HepG2 (cell line): Measurements from ENCODE around the gene ANP32B. TPM values are rescaled to one million over a fixed set of nuclear protein-coding genes. Genes with fewer than 3 reads are reported as not detected.
A peak's percentile ranks its signal among the peaks of the same experiment; 100 is the strongest.

Experiments used
- BRCA1 ChIP-seq: sonication (generic); formaldehyde crosslinking; IDR thresholded peaks from 2 replicates; pipeline ENCODE4 v1.4.0; 2020; ENCODE audit warnings: missing genetic modification reagents
- CCDC6 ChIP-seq: sonication (generic); formaldehyde crosslinking; IDR thresholded peaks from 2 replicates; pipeline ENCODE4 v1.8.1; 2022; ENCODE audit warnings: mild to moderate bottlenecking, missing genetic modification reagents, moderate library complexity
- FOXJ3 ChIP-seq: sonication (generic); formaldehyde crosslinking; IDR thresholded peaks from 2 replicates; pipeline ENCODE4 v1.4.0; 2020; ENCODE audit warnings: missing genetic modification reagents, mild to moderate bottlenecking, borderline replicate concordance
- LRRFIP1 ChIP-seq: sonication (generic); formaldehyde crosslinking; conservative IDR thresholded peaks from 2 replicates; pipeline ENCODE4 v1.4.0; 2020; ENCODE audit warnings: missing genetic modification reagents
- MXI1 ChIP-seq: IDR thresholded peaks from 3 replicates; pipeline ENCODE4 v1.6.1; 2012; ENCODE audit warnings: low read depth, low read length, inconsistent platforms, borderline replicate concordance
- NCOA1 ChIP-seq: sonication (generic); formaldehyde crosslinking; IDR thresholded peaks from 2 replicates; pipeline ENCODE4 v1.9.0; 2021; ENCODE audit warnings: missing genetic modification reagents
- NR3C1 ChIP-seq: sonication (generic); formaldehyde crosslinking; IDR thresholded peaks from 2 replicates; pipeline ENCODE4 v1.4.0; 2020; ENCODE audit warnings: missing genetic modification reagents
- POGZ ChIP-seq: sonication (generic); formaldehyde crosslinking; IDR thresholded peaks from 2 replicates; pipeline ENCODE4 v1.4.0; 2020; ENCODE audit warnings: mild to moderate bottlenecking, missing genetic modification reagents
- PTBP1 ChIP-seq: fragments of 200-400 bp; formaldehyde crosslinking; IDR thresholded peaks from 2 replicates; pipeline ENCODE4 v1.6.1; 2018; ENCODE audit warnings: low read length, low read depth; ENCODE audit not compliant: poor library complexity, severe bottlenecking
- RNF2 ChIP-seq: fragments of 450-650 bp; conservative IDR thresholded peaks from 2 replicates; pipeline ENCODE4 v1.6.1; 2016; ENCODE audit warnings: low read depth
- SAP130 ChIP-seq: IDR thresholded peaks from 2 replicates; pipeline ENCODE4 v1.6.1; 2016; ENCODE audit warnings: low read depth
- ZBTB38 ChIP-seq: sonication (generic); formaldehyde crosslinking; IDR thresholded peaks from 2 replicates; pipeline ENCODE4 v1.5.1; 2020; ENCODE audit warnings: mild to moderate bottlenecking, missing genetic modification reagents
- ZBTB7A ChIP-seq: sonication (generic); formaldehyde crosslinking; IDR thresholded peaks from 2 replicates; pipeline ENCODE4 v1.8.0; 2022; ENCODE audit warnings: mild to moderate bottlenecking, missing genetic modification reagents
- ZBTB8A ChIP-seq: sonication (generic); formaldehyde crosslinking; IDR thresholded peaks from 2 replicates; pipeline ENCODE4 v1.4.0; 2020; ENCODE audit warnings: mild to moderate bottlenecking, low read depth, missing genetic modification reagents, borderline replicate concordance
- ZNF230 ChIP-seq: sonication (generic); formaldehyde crosslinking; IDR thresholded peaks from 2 replicates; pipeline ENCODE4 v1.4.0; 2020; ENCODE audit warnings: mild to moderate bottlenecking, missing genetic modification reagents
- ZNF501 ChIP-seq: sonication (generic); formaldehyde crosslinking; IDR thresholded peaks from 2 replicates; pipeline ENCODE4 v1.5.1; 2020; ENCODE audit warnings: mild to moderate bottlenecking, moderate library complexity, missing genetic modification reagents
- polyA plus RNA-seq, 8 experiments: library from polyadenylated mRNA; depleted of rRNA in 3 of 8; stranded (reverse) in 7 of 8; unstranded in 1 of 8; fragments of >200 nt; fragmentation: Illumina TruSeq in 4 of 8; extraction: Trizol in 4 of 8; gene quantifications; 2 replicates each; pipeline versions ENCODE4 v1.2.1 to v1.2.3, GENCODE V29; 2011 to 2016; ENCODE audit warnings: low read depth in 4 of 8, missing spikeins in 1 of 8, mixed read lengths in 1 of 8; ENCODE audit not compliant: insufficient read depth in 1 of 8
- total RNA-seq, 5 experiments: library from RNA; depleted of rRNA; stranded (reverse); fragments of >200 nt; fragmentation: Illumina TruSeq; extraction: Trizol; gene quantifications; 2 replicates each; pipeline ENCODE4 v1.2.3, GENCODE V29; 2016; ENCODE audit warnings: low read depth in 1 of 5
- TF ChIP-seq, protein P1 (sequence below), 2 experiments: fragments of 450-650 bp in 1 of 2; sonication (generic) in 1 of 2; formaldehyde crosslinking in 1 of 2; IDR thresholded peaks; 2 replicates each; pipeline versions ENCODE4 v1.6.1 to v1.8.0; 2016 to 2022; ENCODE audit warnings: antibody characterized with exemption in 1 of 2, mild to moderate bottlenecking in 1 of 2, missing genetic modification reagents in 1 of 2

Gene ANP32B
- total and polyA plus RNA-seq, 2 of the 13 experiments (the other 11 are each of a cell fraction or from before 2014, with no cell fraction given): 22.1 to 37.5 TPM

DNA sequence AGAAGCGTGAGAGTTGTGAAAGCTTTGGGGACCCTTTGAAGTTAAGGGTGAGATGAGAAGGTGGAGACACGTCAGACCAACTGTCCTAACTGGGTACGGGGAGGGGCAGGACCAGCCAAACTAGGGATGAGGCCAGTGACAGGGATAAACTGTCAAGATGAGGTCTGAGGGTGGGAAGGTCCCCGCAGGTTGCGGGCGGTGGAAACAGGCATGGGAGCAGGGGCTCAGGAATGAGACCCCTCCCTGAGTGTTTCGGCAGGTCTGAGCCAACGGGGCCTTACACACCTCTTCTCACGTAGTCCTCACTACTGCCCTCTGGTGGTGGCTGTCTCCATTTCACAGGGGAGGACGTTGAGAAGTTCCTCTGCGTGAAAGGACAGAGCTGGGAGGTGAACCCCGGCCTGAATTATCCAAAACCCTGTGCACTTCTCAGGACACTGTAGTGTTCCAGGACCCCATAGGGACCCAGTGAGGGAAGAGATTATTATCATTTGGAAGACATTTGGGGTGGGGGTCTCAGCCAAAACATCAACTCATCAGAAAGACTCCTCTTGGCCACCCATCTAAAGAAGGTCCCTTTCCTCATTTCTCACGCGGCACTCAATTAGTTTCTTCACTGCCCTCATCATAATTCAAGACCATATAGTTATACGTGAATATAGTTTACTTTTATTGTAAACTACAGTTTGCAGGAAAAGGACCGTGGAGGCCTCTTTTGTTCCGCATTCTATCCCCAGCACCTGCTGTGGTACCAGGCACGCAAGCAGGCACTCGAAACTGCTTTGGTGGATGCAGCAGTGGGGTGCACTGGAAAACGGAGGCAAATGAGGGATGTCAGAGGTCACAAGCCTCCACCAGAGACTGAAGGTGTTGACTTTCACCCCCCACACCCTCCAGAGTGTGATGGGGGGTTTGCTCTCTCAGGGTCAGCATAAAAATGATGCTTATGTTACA, 51.7 kb downstream of the ANP32B start (continued):
- TF ChIP-seq, protein P1, sequence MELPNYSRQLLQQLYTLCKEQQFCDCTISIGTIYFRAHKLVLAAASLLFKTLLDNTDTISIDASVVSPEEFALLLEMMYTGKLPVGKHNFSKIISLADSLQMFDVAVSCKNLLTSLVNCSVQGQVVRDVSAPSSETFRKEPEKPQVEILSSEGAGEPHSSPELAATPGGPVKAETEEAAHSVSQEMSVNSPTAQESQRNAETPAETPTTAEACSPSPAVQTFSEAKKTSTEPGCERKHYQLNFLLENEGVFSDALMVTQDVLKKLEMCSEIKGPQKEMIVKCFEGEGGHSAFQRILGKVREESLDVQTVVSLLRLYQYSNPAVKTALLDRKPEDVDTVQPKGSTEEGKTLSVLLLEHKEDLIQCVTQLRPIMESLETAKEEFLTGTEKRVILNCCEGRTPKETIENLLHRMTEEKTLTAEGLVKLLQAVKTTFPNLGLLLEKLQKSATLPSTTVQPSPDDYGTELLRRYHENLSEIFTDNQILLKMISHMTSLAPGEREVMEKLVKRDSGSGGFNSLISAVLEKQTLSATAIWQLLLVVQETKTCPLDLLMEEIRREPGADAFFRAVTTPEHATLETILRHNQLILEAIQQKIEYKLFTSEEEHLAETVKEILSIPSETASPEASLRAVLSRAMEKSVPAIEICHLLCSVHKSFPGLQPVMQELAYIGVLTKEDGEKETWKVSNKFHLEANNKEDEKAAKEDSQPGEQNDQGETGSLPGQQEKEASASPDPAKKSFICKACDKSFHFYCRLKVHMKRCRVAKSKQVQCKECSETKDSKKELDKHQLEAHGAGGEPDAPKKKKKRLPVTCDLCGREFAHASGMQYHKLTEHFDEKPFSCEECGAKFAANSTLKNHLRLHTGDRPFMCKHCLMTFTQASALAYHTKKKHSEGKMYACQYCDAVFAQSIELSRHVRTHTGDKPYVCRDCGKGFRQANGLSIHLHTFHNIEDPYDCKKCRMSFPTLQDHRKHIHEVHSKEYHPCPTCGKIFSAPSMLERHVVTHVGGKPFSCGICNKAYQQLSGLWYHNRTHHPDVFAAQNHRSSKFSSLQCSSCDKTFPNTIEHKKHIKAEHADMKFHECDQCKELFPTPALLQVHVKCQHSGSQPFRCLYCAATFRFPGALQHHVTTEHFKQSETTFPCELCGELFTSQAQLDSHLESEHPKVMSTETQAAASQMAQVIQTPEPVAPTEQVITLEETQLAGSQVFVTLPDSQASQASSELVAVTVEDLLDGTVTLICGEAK (IDR thresholded peaks at IDR 0.05): no peak
- TF ChIP-seq, protein P1 (CRISPR knock-in tag; IDR thresholded peaks at IDR 0.05): no peak
- TF ChIP-seq ZBTB7A: peak; percentile 42; the same call in 1 of the 2 replicates
- no peak for TF ChIP-seq LRRFIP1 (CRISPR knock-in tag)
- no peak for TF ChIP-seq ZBTB8A (CRISPR knock-in tag)
- TF ChIP-seq ZBTB38: 0 out of 2 replicates have a peak, but pooled peaks have one; percentile 20
- 0 out of 2 replicates have a peak, but pooled peaks have one; percentile 32 for TF ChIP-seq SAP130 (CRISPR knock-in tag)
- TF ChIP-seq MXI1: no peak
- TF ChIP-seq RNF2: no peak
- no peak for TF ChIP-seq ZNF230 (CRISPR knock-in tag)
- no peak for TF ChIP-seq PTBP1
- TF ChIP-seq CCDC6 (CRISPR knock-in tag): no peak
- no peak for TF ChIP-seq BRCA1 (CRISPR knock-in tag)
- no peak for TF ChIP-seq ZNF501 (CRISPR knock-in tag)
- no peak for TF ChIP-seq NR3C1
- no peak for TF ChIP-seq POGZ (CRISPR knock-in tag)
- TF ChIP-seq FOXJ3 (CRISPR knock-in tag): no peak
- TF ChIP-seq NCOA1 (CRISPR knock-in tag): 0 out of 2 replicates have a peak, but pooled peaks have one; percentile 37
